Lung (tissue), 12 donors: ENCODE measurements around the gene DIP2C. TPM values are rescaled to one million over a fixed set of nuclear protein-coding genes. Genes with fewer than 3 reads are reported as not detected.

ENCODE experiments used
- ATAC-seq: fragments of 200-7000 bp; cut with Tn5 transposase; one replicate; pipeline ENCODE4 v1.9.1; 2020; ENCODE audit warnings: moderate number of reproducible peaks; ENCODE audit not compliant: insufficient read depth, low FRiP score
- DNase-seq, 3 donors: peaks; one replicate each; pipeline ENCODE4 v3.0.0-alpha.2; 2013 to 2017
- H3K27ac ChIP-seq, 2 donors: one replicate each; pipeline ENCODE4 v1.5.1; 2013; ENCODE audit warnings: mild to moderate bottlenecking in 2 of 2, moderate library complexity in 2 of 2, control low read depth in 1 of 2, inconsistent platforms in 1 of 2, low read depth in 1 of 2, low read length in 1 of 2
- H3K27me3 ChIP-seq, 3 donors: one replicate each; pipeline ENCODE4 v1.5.1; 2013; ENCODE audit warnings: low read length in 2 of 3; ENCODE audit not compliant: control insufficient read depth in 3 of 3, insufficient read depth in 3 of 3
- H3K36me3 ChIP-seq, 4 donors: one replicate each; pipeline ENCODE4 v1.5.1; 2013; ENCODE audit warnings: low read length in 4 of 4, mild to moderate bottlenecking in 1 of 4, moderate library complexity in 1 of 4; ENCODE audit not compliant: control insufficient read depth in 4 of 4, insufficient read depth in 4 of 4
- H3K4me1 ChIP-seq, 5 donors: one replicate each; pipeline ENCODE4 v1.5.1; 2013; ENCODE audit warnings: low read length in 5 of 5, mild to moderate bottlenecking in 2 of 5, moderate library complexity in 1 of 5; ENCODE audit not compliant: control insufficient read depth in 5 of 5, insufficient read depth in 5 of 5
- H3K4me3 ChIP-seq: one replicate; pipeline ENCODE4 v1.5.1; 2013; ENCODE audit warnings: mild to moderate bottlenecking, control low read depth, moderate library complexity
- H3K9ac ChIP-seq, 2 donors: one replicate each; pipeline ENCODE4 v1.5.1; 2013; ENCODE audit warnings: low read length in 2 of 2, control low read depth in 1 of 2; ENCODE audit not compliant: insufficient read depth in 1 of 2
- H3K9me3 ChIP-seq, 4 donors: one replicate each; pipeline ENCODE4 v1.5.1; 2013; ENCODE audit warnings: low read length in 3 of 4, mild to moderate bottlenecking in 1 of 4, moderate library complexity in 1 of 4; ENCODE audit not compliant: control insufficient read depth in 4 of 4, insufficient read depth in 3 of 4
- WGBS, 2 donors: extraction: QIAGEN DNeasy Blood & Tissue Kit; methylation state at CpG; one replicate each; pipeline ENCODE4 v1.1.7; 2013; 5-methylcytosine and 5-hydroxymethylcytosine counted together
- polyA plus RNA-seq, 2 donors: library from polyadenylated mRNA; stranded (reverse); fragments of 200-250 nt; gene quantifications; one replicate each; pipeline ENCODE4 v1.2.1, GENCODE V29; 2013
- total RNA-seq, 2 donors: library from RNA; depleted of rRNA in 1 of 2; stranded (reverse); fragments of >200 nt in 1 of 2; gene quantifications; one replicate each; pipeline ENCODE4 v1.2.1, GENCODE V29; 2014 to 2021
- TF ChIP-seq, protein P1 (sequence below): IDR thresholded peaks from 2 replicates; pipeline ENCODE4 v1.5.1; 2012; ENCODE audit warnings: mild to moderate bottlenecking; ENCODE audit errors: control extremely low read depth, extremely low read depth
- donor health status: control.
- donor health status: control.
- donor health status: Bipolar disorder and iron deficiency.
- donor health status: healthy.
- donor health status: DM: yes; HTN: yes; CAD: no.

The DIP2C gene
- total and polyA plus RNA-seq, 4 donors: 3.6 to 20.0 (median 9.5) TPM

DNA sequence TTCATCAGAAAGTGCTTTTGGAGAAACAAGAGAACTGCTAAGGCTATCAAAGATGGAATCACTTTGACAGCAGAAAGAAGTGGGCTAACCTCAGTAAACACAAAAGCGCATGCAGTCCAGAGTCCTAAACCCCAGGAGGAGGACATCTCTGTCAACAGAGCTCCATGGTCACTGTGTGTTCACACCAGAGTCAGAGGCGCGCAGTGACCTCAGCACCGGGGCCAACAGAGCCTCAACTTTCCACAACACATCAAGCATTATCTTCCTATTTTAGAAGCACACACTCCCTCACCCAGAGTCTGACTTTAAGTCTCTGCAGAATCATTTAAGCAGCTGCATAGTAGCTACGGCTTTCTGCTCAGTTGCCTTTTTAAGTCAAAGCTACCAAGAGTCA lies 195.3 kb downstream of the DIP2C start:
- WGBS, 2 donors: 94 to 95% methylated on average over 5 of the region's 5 CpGs
- Histone ChIP-seq H3K4me1 (peaks cover 0 to 28% (median 0%) of the 10 kb centered on the region in 5 donors), H3K9me3 (no peaks in the 10 kb centered on the region), H3K36me3 (no peaks in the 10 kb centered on the region), H3K4me3 (no peak overlapping the region), H3K27me3 (no peaks in the 10 kb centered on the region), H3K27ac (no peak overlapping the region), H3K9ac (no peak overlapping the region)
- DNase-seq: no peak
- ATAC-seq: no peak
- TF ChIP-seq, protein P1, sequence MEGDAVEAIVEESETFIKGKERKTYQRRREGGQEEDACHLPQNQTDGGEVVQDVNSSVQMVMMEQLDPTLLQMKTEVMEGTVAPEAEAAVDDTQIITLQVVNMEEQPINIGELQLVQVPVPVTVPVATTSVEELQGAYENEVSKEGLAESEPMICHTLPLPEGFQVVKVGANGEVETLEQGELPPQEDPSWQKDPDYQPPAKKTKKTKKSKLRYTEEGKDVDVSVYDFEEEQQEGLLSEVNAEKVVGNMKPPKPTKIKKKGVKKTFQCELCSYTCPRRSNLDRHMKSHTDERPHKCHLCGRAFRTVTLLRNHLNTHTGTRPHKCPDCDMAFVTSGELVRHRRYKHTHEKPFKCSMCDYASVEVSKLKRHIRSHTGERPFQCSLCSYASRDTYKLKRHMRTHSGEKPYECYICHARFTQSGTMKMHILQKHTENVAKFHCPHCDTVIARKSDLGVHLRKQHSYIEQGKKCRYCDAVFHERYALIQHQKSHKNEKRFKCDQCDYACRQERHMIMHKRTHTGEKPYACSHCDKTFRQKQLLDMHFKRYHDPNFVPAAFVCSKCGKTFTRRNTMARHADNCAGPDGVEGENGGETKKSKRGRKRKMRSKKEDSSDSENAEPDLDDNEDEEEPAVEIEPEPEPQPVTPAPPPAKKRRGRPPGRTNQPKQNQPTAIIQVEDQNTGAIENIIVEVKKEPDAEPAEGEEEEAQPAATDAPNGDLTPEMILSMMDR: no peak

DNA sequence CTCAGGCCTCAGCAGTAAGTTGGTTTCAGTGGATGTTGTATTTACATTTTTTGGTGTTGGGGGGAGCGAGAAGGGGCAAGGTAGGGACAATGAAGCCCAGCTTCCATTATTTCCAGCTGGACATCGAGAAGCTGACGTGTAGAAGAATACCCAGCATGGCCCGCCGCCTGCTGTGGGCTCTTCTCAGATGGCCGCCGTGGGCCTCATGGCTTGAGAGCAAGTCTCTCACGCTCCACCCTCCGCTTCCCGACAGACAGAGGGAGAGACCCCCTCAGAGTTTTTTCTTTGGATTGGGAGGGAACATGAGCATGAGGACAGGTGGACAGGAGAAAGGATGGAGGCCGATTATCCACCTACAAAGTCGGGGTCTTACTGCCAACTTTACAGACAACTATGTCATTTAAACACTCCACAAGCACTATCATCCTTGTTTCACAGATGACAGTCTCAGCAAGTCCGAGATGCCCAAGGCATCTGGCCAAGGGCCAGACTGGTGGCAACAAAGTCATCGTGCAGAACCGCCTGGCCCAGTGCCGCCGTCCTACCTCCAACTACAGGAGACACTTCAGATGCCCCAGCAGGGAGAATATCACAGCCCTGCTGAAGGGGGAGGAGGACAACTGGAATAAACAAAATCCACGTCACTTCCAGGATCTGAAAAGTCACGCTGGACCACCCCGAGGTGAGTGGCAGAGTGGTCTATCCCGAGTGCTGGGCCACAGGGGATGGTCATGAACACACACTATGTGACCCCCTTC lies 195.9 kb downstream of the DIP2C start:
- no peak overlapping the region for H3K27ac ChIP-seq
- peaks cover 0 to 28% (median 0%) of the 10 kb centered on the region in 5 donors for H3K4me1 ChIP-seq
- H3K9ac ChIP-seq: no peak overlapping the region
- H3K9me3 ChIP-seq: no peaks in the 10 kb centered on the region
- no peaks in the 10 kb centered on the region for H3K27me3 ChIP-seq
- H3K4me3 ChIP-seq: no peak overlapping the region
- DNase-seq (no peak), ATAC-seq (no peak)
- WGBS, 2 donors: 91 to 95% methylated on average over 21 of the region's 21 CpGs
- no peaks in the 10 kb centered on the region for H3K36me3 ChIP-seq
- TF ChIP-seq, protein P1: no peak

DNA sequence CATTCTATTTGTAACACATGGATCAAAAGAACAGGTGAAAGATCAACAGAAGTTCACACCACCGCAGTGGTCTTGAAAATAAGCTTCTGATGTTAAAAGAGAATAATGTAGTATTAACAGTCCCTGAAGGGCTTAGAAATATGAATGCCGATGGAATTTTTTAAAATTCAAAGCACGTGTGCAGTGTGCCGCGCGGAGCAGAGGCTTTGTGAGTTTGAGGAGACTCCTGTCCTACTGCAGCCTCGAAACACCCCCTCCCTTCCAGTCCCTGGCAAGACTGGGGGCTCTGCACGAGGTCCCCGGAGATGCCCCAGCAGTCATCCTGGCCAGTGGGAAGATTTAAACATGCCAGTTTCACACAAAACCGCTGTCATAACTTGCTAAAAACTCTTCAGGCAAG lies 196.6 kb downstream of the DIP2C start:
- 92% methylated on average over 10 of the region's 10 CpGs for WGBS, 2 donors
- no peaks in the 10 kb centered on the region for H3K9me3 ChIP-seq

More for the DNA sequence above, 196.6 kb downstream of the DIP2C start:
- TF ChIP-seq, protein P1: no peak
- DNase-seq: no peak
- ATAC-seq: no peak
- Histone ChIP-seq H3K4me3 (no peak overlapping the region), H3K9ac (no peak overlapping the region), H3K4me1 (peaks cover 0 to 28% (median 0%) of the 10 kb centered on the region in 5 donors), H3K27ac (no peak overlapping the region), H3K27me3 (no peaks in the 10 kb centered on the region), H3K36me3 (no peaks in the 10 kb centered on the region)
